Muscle layer of colon (tissue), 2 donors: Measurements from ENCODE around the gene OR2L2.
"Not testable (repeated sequence)": the region's sequence is repeated elsewhere in the genome, so short reads cannot be mapped to it uniquely, and the experiment has no call there.

Experiments used
- H3K27ac ChIP-seq: one replicate; pipeline ENCODE4 v1.7.0; 2013; ENCODE audit warnings: low read depth, mild to moderate bottlenecking, low read length, moderate library complexity
- H3K27me3 ChIP-seq, 2 donors: one replicate each; pipeline ENCODE4 v1.7.0; 2013; ENCODE audit warnings: low read length in 2 of 2, mild to moderate bottlenecking in 2 of 2; ENCODE audit not compliant: insufficient read depth in 2 of 2, control insufficient read depth in 1 of 2
- H3K36me3 ChIP-seq: one replicate; pipeline ENCODE4 v1.7.0; 2013; ENCODE audit warnings: mild to moderate bottlenecking, low read length; ENCODE audit not compliant: insufficient read depth
- H3K4me1 ChIP-seq: one replicate; pipeline ENCODE4 v1.7.0; 2013; ENCODE audit warnings: mild to moderate bottlenecking, low read length; ENCODE audit not compliant: insufficient read depth
- H3K4me3 ChIP-seq, 2 donors: one replicate each; pipeline ENCODE4 v1.7.0; 2013; ENCODE audit warnings: low read length in 2 of 2, low read depth in 1 of 2, mild to moderate bottlenecking in 1 of 2, moderate library complexity in 1 of 2
- H3K9ac ChIP-seq: one replicate; pipeline ENCODE4 v1.7.0; 2013; ENCODE audit warnings: low read length
- H3K9me3 ChIP-seq: one replicate; pipeline ENCODE4 v1.7.0; 2013; ENCODE audit warnings: mild to moderate bottlenecking, low read length
- donor health status: abdominal sarcoma.
- donor health status: Adenocarcinoma of cecum.

Gene OR2L2

DNA sequence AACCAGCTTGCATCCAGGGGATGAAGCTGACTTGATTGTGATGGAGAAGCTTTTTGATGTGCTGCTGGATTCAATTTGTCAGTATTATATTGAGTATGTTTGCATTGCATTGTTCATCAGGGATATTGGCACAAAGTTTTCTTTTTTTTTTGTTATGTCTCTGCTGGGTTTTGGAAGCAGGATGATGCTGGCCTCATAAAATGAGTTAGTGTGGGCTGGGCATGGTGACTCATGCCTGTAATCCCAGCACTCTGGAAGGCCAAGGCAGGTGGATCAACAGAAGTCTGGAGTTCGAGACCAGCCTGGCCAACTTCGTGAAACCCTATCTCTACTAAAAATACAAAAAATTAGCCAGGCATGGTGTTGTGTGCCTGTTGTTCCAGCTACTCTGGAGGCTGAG lies 25.4 kb downstream of the OR2L2 start:
- no peaks in the 10 kb centered on the region for H3K9me3 ChIP-seq
- H3K4me3 ChIP-seq, result no peak overlapping the region
- no peaks in the 10 kb centered on the region for H3K36me3 ChIP-seq
- H3K27ac ChIP-seq, result no peak overlapping the region
- H3K4me1 ChIP-seq, result no peaks in the 10 kb centered on the region
- no peaks in the 10 kb centered on the region for H3K27me3 ChIP-seq
- H3K9ac ChIP-seq, result no peak overlapping the region

DNA sequence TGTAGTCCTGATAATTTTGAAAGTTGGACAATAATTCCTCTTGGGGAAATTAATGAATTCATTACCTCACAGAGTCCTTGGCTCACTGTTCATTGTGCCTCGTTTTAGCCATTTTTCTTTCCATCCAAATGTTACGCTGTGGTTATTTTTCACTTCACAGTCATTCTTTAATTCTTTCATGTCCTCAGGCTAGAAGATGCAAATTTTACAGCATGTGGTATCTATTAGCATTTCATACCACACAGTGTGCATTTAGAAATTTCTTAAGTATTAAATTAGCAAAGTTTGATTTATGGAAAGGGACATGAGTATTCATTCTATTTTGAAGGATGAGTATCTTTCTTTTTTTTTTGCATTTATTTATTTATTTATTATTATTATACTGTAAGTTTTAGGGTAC lies 35.2 kb downstream of the OR2L2 start:
- Histone ChIP-seq H3K9ac (no peak overlapping the region), H3K27ac (no peak overlapping the region), H3K27me3 (no peaks in the 10 kb centered on the region), H3K9me3 (no peaks in the 10 kb centered on the region), H3K36me3 (no peaks in the 10 kb centered on the region), H3K4me1 (no peaks in the 10 kb centered on the region), H3K4me3 (no peak overlapping the region)

DNA sequence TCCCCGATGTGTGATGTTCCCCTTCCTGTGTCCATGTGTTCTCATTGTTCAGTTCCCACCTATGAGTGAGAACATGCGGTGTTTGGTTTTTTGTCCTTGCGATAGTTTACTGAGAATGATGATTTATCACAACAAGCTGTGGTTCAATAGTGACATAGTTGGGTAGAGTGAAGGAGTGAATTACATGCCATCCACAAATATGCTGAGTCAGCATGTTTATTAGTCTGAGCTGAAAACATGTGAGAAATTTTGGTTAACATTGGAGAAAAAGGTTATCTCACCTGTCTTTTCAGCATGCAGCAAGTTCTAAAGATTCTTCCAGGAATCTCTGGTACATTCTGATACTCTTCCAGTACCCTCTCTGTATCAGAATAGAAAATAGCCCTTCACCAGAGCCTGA lies 35.7 kb downstream of the OR2L2 start:
- Histone ChIP-seq H3K27ac (no peak overlapping the region), H3K4me3 (no peak overlapping the region), H3K27me3 (no peaks in the 10 kb centered on the region), H3K36me3 (no peaks in the 10 kb centered on the region), H3K4me1 (no peaks in the 10 kb centered on the region), H3K9ac (no peak overlapping the region), H3K9me3 (no peaks in the 10 kb centered on the region)

DNA sequence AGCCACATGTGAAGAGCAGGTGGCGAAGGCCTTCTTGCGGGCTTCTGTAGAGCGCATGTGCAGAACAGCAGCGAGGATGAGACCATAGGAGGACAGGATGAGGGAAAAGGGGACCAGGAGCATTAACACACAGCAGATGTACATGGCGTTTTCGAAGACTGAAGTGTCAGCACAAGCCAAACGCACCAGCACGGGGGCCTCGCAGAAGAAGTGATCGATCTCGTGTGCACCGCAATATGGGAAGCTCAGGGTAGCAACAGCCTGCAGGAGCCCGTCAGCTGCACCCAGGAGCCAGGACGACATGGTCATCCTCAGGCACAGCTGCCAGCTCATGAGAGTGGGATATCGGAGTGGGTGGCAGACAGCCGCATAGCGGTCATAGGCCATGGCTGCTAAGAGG lies 54.0 kb downstream of the OR2L2 start:
- not testable (repeated sequence) for H3K9ac ChIP-seq, H3K4me1 ChIP-seq, H3K9me3 ChIP-seq, H3K36me3 ChIP-seq, H3K27me3 ChIP-seq, H3K27ac ChIP-seq, H3K4me3 ChIP-seq
